GM23248 (cell line): ENCODE measurements around the gene AK5. TPM values are rescaled to one million over a fixed set of nuclear protein-coding genes. Genes with fewer than 3 reads are reported as not detected.

Experiments used
- DNase-seq: peaks from one replicate; pipeline ENCODE4 v3.0.0-alpha.2; 2015
- H2AFZ ChIP-seq: fragments of 200-600 bp; sonication (generic); 2 replicates; pipeline ENCODE4 v1.6.1; 2016; ENCODE audit warnings: antibody characterized with exemption
- H3F3A ChIP-seq: fragments of 200-600 bp; sonication (generic); 2 replicates; pipeline ENCODE4 v1.6.1; 2016; ENCODE audit warnings: mild to moderate bottlenecking, antibody characterized with exemption, mixed run types; ENCODE audit not compliant: insufficient read depth
- H3K27ac ChIP-seq: fragments of 200-600 bp; sonication (generic); 2 replicates; pipeline ENCODE4 v1.5.1; 2016; ENCODE audit warnings: mild to moderate bottlenecking
- H3K27me3 ChIP-seq: fragments of 200-600 bp; sonication (generic); replicated peaks from 2 replicates; pipeline ENCODE4 v1.6.1; 2016; ENCODE audit warnings: mild to moderate bottlenecking; ENCODE audit not compliant: insufficient read depth
- H3K36me3 ChIP-seq: fragments of 200-600 bp; sonication (generic); 2 replicates; pipeline ENCODE4 v1.6.1; 2016; ENCODE audit warnings: low read depth, mild to moderate bottlenecking
- H3K4me1 ChIP-seq: fragments of 200-600 bp; sonication (generic); 2 replicates; pipeline ENCODE4 v1.6.1; 2016; ENCODE audit warnings: mild to moderate bottlenecking; ENCODE audit not compliant: insufficient read depth
- H3K4me2 ChIP-seq: fragments of 200-600 bp; sonication (generic); one replicate; pipeline ENCODE4 v1.6.1; 2016; ENCODE audit warnings: mild to moderate bottlenecking; ENCODE audit not compliant: unreplicated experiment
- H3K4me3 ChIP-seq: fragments of 200-600 bp; sonication (generic); 2 replicates; pipeline ENCODE4 v1.5.1; 2016; ENCODE audit warnings: mild to moderate bottlenecking
- H3K79me2 ChIP-seq: fragments of 200-600 bp; sonication (generic); 2 replicates; pipeline ENCODE4 v1.6.1; 2016; ENCODE audit warnings: mild to moderate bottlenecking; ENCODE audit not compliant: insufficient read depth
- H3K9ac ChIP-seq: fragments of 200-600 bp; sonication (generic); 2 replicates; pipeline ENCODE4 v1.6.1; 2016; ENCODE audit warnings: mild to moderate bottlenecking
- H3K9me2 ChIP-seq: fragments of 200-600 bp; sonication (generic); 2 replicates; pipeline ENCODE4 v1.6.1; 2016; ENCODE audit warnings: mixed run types, mild to moderate bottlenecking, moderate library complexity; ENCODE audit not compliant: insufficient read depth
- H3K9me3 ChIP-seq: fragments of 200-600 bp; sonication (generic); one replicate; pipeline ENCODE4 v1.6.1; 2017; ENCODE audit warnings: low read depth
- H4K20me1 ChIP-seq: fragments of 200-600 bp; sonication (generic); 2 replicates; pipeline ENCODE4 v1.6.0; 2016; ENCODE audit not compliant: insufficient read depth
- EZH2 ChIP-seq: fragments of 200-600 bp; sonication (generic); IDR thresholded peaks from 2 replicates; pipeline ENCODE4 v1.6.1; 2018; ENCODE audit warnings: antibody characterized with exemption, mild to moderate bottlenecking; ENCODE audit not compliant: insufficient read depth, poor library complexity, severe bottlenecking
- EZH2phosphoT487 ChIP-seq: fragments of 200-600 bp; sonication (generic); IDR thresholded peaks from 2 replicates; pipeline ENCODE4 v1.6.1; 2018; ENCODE audit warnings: antibody characterized with exemption, moderate library complexity, mild to moderate bottlenecking, low read depth; ENCODE audit not compliant: insufficient read depth
- WGBS, 2 experiments: methylation state at CpG; one replicate each; pipeline ENCODE4 v1.1.6; 2015 to 2017; ENCODE audit warnings: low lambda C conversion rate in 2 of 2, low coverage in 1 of 2; ENCODE audit errors: missing lambda C conversion rate in 2 of 2; 5-methylcytosine and 5-hydroxymethylcytosine counted together
- in situ Hi-C: fragments of 300-500 bp; cut with MboI; formaldehyde crosslinking; loops from 2 replicates; pipeline ENCODE4 v1.15.0; 2020
- polyA plus RNA-seq: library from polyadenylated mRNA; unstranded; fragments of >200 nt; fragmentation: Nextera tagmentation; extraction: Ambion mirVana; gene quantifications from 2 replicates; pipeline ENCODE4 v1.2.1, GENCODE V29; 2016
- total RNA-seq: library from RNA; depleted of rRNA; stranded (reverse); fragments of >200 nt; shearing (Covaris generic); gene quantifications from 2 replicates; pipeline ENCODE4 v1.2.3, GENCODE V29; 2014

The AK5 gene
- total and polyA plus RNA-seq, 2 experiments from 2014 or later = 65.3 to 78.8 TPM

DNA sequence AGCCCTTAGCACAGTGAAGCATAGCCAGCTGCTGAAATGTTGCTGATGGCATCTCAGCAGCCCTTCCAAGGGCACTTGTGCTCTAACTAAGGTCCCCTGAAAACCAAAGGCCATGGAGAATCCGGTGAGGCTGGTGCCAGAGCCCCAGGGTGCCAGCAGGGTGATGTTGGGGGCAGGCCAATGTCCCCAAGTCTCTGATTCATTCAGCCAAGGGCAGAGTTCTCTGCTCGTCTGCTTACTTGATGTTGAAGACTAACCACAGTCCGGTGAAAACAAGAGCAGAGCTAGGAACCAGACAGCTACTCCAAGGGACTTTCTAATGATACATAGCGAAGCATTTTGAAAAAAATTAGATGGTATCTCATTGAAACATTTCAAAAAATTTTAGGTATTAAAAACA, 250.8 kb downstream of the AK5 start:
- DNase-seq = no peak
- in situ Hi-C loops = loop anchor here (10.0 kb wide), 1 partner anchor 378 kb away; no protein-coding TSS in a partner anchor
- TF ChIP-seq EZH2 (no peak), EZH2phosphoT487 (no peak)
- no peaks in the 10 kb centered on the region; the same call in 1 of the 2 replicates for H3K36me3 ChIP-seq
- no peak overlapping the region for H2AFZ ChIP-seq
- 87 to 88% methylated on average over 4 of the region's 4 CpGs for WGBS, 2 experiments
- H3K79me2 ChIP-seq = no peaks in the 10 kb centered on the region
- no peaks in the 10 kb centered on the region for H4K20me1 ChIP-seq
- H3K4me1 ChIP-seq = peaks cover 44% of the 10 kb centered on the region
- no peaks in the 10 kb centered on the region for H3K27me3 ChIP-seq
- no peak overlapping the region for H3K4me2 ChIP-seq
- peaks cover 33% of the 10 kb centered on the region for H3F3A ChIP-seq
- no peaks in the 10 kb centered on the region for H3K9me2 ChIP-seq
- no peak overlapping the region for H3K9ac ChIP-seq
- no peaks in the 10 kb centered on the region for H3K9me3 ChIP-seq
- no peak overlapping the region for H3K4me3 ChIP-seq
- H3K27ac ChIP-seq = no peak overlapping the region

DNA sequence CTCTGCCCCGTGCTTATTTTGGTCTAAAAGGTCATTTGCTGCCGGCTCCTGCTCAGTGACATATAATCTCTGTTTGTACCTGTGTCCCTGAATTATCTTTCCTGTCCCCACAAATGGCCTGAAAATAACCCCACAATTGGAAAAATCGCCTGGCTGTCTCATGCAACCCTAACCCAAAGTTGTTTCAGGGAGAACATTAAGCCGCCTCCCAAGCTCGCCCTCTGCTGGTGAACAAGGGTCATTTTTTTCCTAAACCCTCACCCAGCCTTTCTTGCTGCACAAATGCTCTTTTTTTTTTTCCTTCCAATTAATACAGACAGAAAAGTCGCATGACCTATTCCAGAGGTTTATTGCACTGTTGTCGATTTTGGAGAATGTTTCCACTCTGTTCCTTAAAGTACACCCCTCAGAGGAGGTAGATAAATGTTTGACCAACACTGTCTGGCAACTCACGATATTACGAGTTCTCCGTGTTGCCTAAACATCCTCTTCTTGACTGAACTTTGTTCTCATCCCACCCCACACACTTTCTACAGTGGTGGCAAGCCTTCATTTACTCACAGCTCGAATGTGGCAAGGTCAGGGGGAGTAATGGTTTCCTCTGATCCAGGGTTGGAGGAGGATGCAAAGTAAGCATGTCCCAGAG, 252.0 kb downstream of the AK5 start:
- H4K20me1 ChIP-seq = no peaks in the 10 kb centered on the region

DNA sequence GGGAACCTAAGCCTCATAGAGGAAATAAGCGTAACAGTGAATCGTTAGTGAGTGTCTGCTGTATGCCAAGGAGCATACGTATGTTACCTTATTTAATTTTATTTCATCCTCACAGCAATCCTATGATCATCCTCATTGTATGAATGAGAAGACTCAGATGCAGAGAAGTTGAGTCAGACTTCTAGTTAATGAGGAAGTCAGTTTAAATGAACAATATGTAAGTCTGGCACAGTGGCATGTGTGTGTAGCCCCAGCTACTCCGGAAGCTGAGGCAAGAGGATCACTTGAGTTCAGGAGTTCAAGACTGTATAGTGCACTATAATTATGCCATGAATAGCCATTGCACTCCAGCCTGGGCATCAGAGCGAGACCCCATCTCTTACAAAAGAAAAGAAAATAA, 252.6 kb downstream of the AK5 start:
- TF ChIP-seq EZH2phosphoT487 = no peak
- no peak for TF ChIP-seq EZH2
- Histone ChIP-seq H2AFZ (peak overlapping the region; percentile 32), H3F3A (peaks cover 51% of the 10 kb centered on the region), H3K27ac (peak overlapping the region; percentile 58), H3K4me3 (no peak overlapping the region), H3K9me2 (no peaks in the 10 kb centered on the region), H3K9ac (no peak overlapping the region), H3K4me2 (peak overlapping the region; percentile 3), H4K20me1 (no peaks in the 10 kb centered on the region), H3K79me2 (no peaks in the 10 kb centered on the region), H3K4me1 (peaks cover 63% of the 10 kb centered on the region), H3K36me3 (no peaks in the 10 kb centered on the region), H3K27me3 (no peaks in the 10 kb centered on the region), H3K9me3 (no peaks in the 10 kb centered on the region)
- DNase-seq = peak; percentile 77
- 41 to 42% methylated on average over 5 of the region's 5 CpGs for WGBS, 2 experiments
- in situ Hi-C loops = loop anchor here (10.0 kb wide), 1 partner anchor 380 kb away; no protein-coding TSS in a partner anchor

More for the DNA sequence above, 252.0 kb downstream of the AK5 start:
- Histone ChIP-seq H3K4me1 (peaks cover 56% of the 10 kb centered on the region), H3K79me2 (no peaks in the 10 kb centered on the region), H3K4me2 (peak overlapping the region; percentile 3), H3F3A (peaks cover 45% of the 10 kb centered on the region), H3K4me3 (no peak overlapping the region), H3K9me3 (no peaks in the 10 kb centered on the region), H3K9ac (peak overlapping the region; percentile 17; the same call in 1 of the 2 replicates), H3K27ac (peak overlapping the region; percentile 58), H3K27me3 (no peaks in the 10 kb centered on the region), H3K36me3 (no peaks in the 10 kb centered on the region), H3K9me2 (no peaks in the 10 kb centered on the region), H2AFZ (peak overlapping the region; percentile 32)
- peak; percentile 79 for DNase-seq
- in situ Hi-C loops = loop anchor here (10.0 kb wide), 1 partner anchor 379 kb away; no protein-coding TSS in a partner anchor
- WGBS, 2 experiments = 43 to 45% methylated on average over 11 of the region's 11 CpGs
- TF ChIP-seq EZH2phosphoT487 = no peak
- no peak for TF ChIP-seq EZH2

DNA sequence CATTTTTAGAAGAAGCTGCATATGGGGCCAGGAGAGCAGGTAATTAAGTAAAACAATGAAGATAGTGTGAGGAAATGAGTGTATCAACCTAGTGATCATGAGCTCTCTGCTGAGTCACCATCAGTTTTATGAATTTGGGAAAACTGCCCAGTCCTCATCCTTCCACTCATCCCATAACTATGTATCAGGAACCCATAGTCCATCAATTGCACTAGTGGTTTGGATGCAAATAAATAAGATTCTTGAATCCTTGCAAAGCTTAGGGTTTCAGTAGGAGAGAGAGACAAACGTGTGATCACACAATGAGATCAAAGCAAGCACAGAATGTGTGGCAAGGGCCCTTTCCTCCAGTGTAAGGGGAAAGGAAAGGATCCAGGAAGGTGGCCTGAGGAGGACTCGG, 255.0 kb downstream of the AK5 start:
- TF ChIP-seq EZH2 (no peak), EZH2phosphoT487 (no peak)
- peak overlapping the region; percentile 99 for H3K27ac ChIP-seq
- 4 to 9% methylated on average over 2 of the region's 2 CpGs for WGBS, 2 experiments
- in situ Hi-C loops = loop anchor here (10.0 kb wide), 1 partner anchor 382 kb away; no protein-coding TSS in a partner anchor
- H3K27me3 ChIP-seq = no peaks in the 10 kb centered on the region
- H2AFZ ChIP-seq = no peak overlapping the region
- H3K4me1 ChIP-seq = peaks cover 80% of the 10 kb centered on the region
- no peak overlapping the region for H3K4me3 ChIP-seq
- DNase-seq = peak; percentile 96
- no peaks in the 10 kb centered on the region for H3K36me3 ChIP-seq
- H4K20me1 ChIP-seq = no peaks in the 10 kb centered on the region
- no peaks in the 10 kb centered on the region for H3K79me2 ChIP-seq
- peak overlapping the region; percentile 55 for H3K4me2 ChIP-seq
- H3K9ac ChIP-seq = 0 out of 2 replicates have a peak overlapping the region, but pooled peaks have one; percentile 25
- H3F3A ChIP-seq = peaks cover 73% of the 10 kb centered on the region
- no peaks in the 10 kb centered on the region for H3K9me3 ChIP-seq
- H3K9me2 ChIP-seq = no peaks in the 10 kb centered on the region
